Calu3 (cell line): ENCODE results near the gene CENPQ. TPM values are rescaled to one million over a fixed set of nuclear protein-coding genes. Genes with fewer than 3 reads are reported as not detected.

Source experiments
- Bru-seq: library from RNA; stranded (reverse); fragments of 400-500 nt; gene quantifications from one replicate; lab custom pipeline; 2021; lab: Mats Ljungman, UMichigan
- BruChase-seq, 2 experiments: library from RNA; stranded (reverse); fragments of 400-500 nt; gene quantifications; one replicate each; lab custom pipeline; 2021; lab: Mats Ljungman, UMichigan
- BruUV-seq: library from RNA; stranded (reverse); fragments of 400-500 nt; replicated peaks from 2 replicates; lab custom pipeline; 2021; lab: Mats Ljungman, UMichigan
- CTCF ChIA-PET: fragments of 300-600 bp; sonication (Branson Sonifier 250); formaldehyde crosslinking; loops from one replicate; lab custom pipeline; 2022; ENCODE audit warnings: antibody characterized with exemption; lab: Charles Lee
- DNase-seq: peaks from one replicate; pipeline ENCODE4 v3.0.0; 2022
- H3K27ac Mint-ChIP-seq: one replicate; pipeline ENCODE4 v1.8.0; 2022; ENCODE audit warnings: mixed read lengths; ENCODE audit not compliant: unreplicated experiment
- H3K27me3 Mint-ChIP-seq: one replicate; pipeline ENCODE4 v1.8.0; 2022; ENCODE audit warnings: mixed read lengths; ENCODE audit not compliant: unreplicated experiment
- H3K36me3 Mint-ChIP-seq: one replicate; pipeline ENCODE4 v1.8.0; 2022; ENCODE audit warnings: mild to moderate bottlenecking, moderate library complexity, mixed read lengths; ENCODE audit not compliant: insufficient read depth, unreplicated experiment
- H3K4me1 Mint-ChIP-seq: one replicate; pipeline ENCODE4 v1.8.0; 2022; ENCODE audit warnings: mild to moderate bottlenecking, low read depth, mixed read lengths; ENCODE audit not compliant: unreplicated experiment
- H3K4me3 Mint-ChIP-seq: one replicate; pipeline ENCODE4 v1.8.0; 2022; ENCODE audit warnings: mild to moderate bottlenecking, low read depth, moderate library complexity, mixed read lengths; ENCODE audit not compliant: unreplicated experiment
- H3K9me3 Mint-ChIP-seq: one replicate; pipeline ENCODE4 v1.8.0; 2022; ENCODE audit warnings: low read depth, mixed read lengths; ENCODE audit not compliant: unreplicated experiment
- intact Hi-C: fragments of 100-400 bp; cut with micrococcal nuclease; formaldehyde crosslinking; loops from one replicate; pipeline ENCODE4 v1.10.0; 2022; ENCODE audit not compliant: unreplicated experiment
- long read RNA-seq: library from polyadenylated mRNA; stranded (forward); transcript quantifications from one replicate; pipeline ENCODE4 v2.0.0, GENCODE V29; 2022
- total RNA-seq: library from RNA; stranded (reverse); gene quantifications from 2 replicates; pipeline ENCODE4 v1.2.3, GENCODE V29; 2022
- TF ChIP-seq, protein P1 (sequence below): fragments of 200-600 bp; IDR thresholded peaks from one replicate; pipeline ENCODE4 v1.8.0; 2022; ENCODE audit warnings: antibody characterized with exemption; ENCODE audit not compliant: unreplicated experiment

The CENPQ gene, protein sequence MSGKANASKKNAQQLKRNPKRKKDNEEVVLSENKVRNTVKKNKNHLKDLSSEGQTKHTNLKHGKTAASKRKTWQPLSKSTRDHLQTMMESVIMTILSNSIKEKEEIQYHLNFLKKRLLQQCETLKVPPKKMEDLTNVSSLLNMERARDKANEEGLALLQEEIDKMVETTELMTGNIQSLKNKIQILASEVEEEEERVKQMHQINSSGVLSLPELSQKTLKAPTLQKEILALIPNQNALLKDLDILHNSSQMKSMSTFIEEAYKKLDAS
- 16.4 and 18.8 TPM in 2 replicates for total RNA-seq
- percentile 79 among the genes with signal in this experiment for Bru-seq, nascent RNA
- BruChase-seq, experiment 1, labeled RNA remaining after a 6-hour chase = percentile 67 among the genes with signal in this experiment
- percentile 71 among the genes with signal in this experiment for BruChase-seq, experiment 2, labeled RNA remaining after a 2-hour chase
- long read RNA-seq, transcript CENPQ-201 (9 exons, 1,733 nt) = major isoform, 28 of 40 reads
- long read RNA-seq, partial matches to known transcripts = 0 of 40 reads
- long read RNA-seq, other reads (novel, unspliced or antisense) = 12 of 40 reads

DNA sequence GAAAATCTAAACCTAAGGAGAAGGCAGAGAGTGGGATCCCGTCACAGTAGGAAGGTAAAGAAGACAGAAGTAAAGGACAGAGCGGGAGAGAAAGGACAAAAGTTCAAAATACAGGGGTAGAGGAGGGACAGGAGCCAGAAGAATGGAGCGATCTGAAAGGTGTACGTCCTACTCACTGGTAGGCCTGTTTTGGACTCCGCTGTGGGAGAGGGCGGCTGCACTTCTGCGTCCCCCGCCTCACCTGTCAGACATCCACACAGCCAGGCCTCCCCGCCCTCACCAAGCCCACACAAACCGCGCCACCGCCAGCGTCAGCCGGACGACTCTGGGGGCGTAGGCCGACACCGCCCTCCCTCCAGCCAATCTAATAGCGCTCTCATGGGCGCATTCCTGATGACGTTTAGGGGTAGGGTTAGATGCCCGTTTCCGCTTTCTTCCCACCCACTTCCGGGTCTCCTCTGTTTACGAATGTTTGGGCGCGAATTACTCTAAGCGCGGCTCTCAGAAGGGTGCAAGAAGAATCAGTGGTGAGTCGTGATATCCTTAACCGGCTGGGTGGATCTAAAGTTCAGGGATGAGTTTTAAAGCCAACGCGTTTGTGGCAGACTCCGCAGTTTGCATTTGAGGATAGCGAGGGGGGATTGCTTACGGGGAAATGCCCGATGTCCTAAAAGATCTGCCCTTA is at the start of gene CENPQ, which contains the start of gene MMUT:
TSS of gene CENPQ (plus strand) at position 444 of the 685 bp plus-strand sequence. CDS start 6,807 bp downstream, outside the sequence.
TSS of gene MMUT (minus strand) at position 327 of the 685 bp plus-strand sequence. CDS start 3,787 bp downstream, outside the sequence.
- H3K36me3 Mint-ChIP-seq = peaks cover 27% of the 10 kb centered on the region
- no peaks in the 10 kb centered on the region for H3K27me3 Mint-ChIP-seq
- TF ChIP-seq, protein P1, sequence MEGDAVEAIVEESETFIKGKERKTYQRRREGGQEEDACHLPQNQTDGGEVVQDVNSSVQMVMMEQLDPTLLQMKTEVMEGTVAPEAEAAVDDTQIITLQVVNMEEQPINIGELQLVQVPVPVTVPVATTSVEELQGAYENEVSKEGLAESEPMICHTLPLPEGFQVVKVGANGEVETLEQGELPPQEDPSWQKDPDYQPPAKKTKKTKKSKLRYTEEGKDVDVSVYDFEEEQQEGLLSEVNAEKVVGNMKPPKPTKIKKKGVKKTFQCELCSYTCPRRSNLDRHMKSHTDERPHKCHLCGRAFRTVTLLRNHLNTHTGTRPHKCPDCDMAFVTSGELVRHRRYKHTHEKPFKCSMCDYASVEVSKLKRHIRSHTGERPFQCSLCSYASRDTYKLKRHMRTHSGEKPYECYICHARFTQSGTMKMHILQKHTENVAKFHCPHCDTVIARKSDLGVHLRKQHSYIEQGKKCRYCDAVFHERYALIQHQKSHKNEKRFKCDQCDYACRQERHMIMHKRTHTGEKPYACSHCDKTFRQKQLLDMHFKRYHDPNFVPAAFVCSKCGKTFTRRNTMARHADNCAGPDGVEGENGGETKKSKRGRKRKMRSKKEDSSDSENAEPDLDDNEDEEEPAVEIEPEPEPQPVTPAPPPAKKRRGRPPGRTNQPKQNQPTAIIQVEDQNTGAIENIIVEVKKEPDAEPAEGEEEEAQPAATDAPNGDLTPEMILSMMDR = no peak
- peaks cover 2% of the 10 kb centered on the region for H3K9me3 Mint-ChIP-seq
- DNase-seq = peak; percentile 94
- H3K4me1 Mint-ChIP-seq = peaks cover 27% of the 10 kb centered on the region
- H3K4me3 Mint-ChIP-seq = peak within 1 kb of the TSS; percentile 89
- CTCF ChIA-PET = interaction anchor here (0.5 kb wide), 1 partner anchor 1508 kb away, joined by 5 read pairs; no protein-coding TSS in a partner anchor
- no TSS peak for BruUV-seq
- intact Hi-C loops = loop anchor here (5.0 kb wide), 1 partner anchor 144 kb away; no protein-coding TSS in a partner anchor
- peak within 1 kb of the TSS; percentile 92 for H3K27ac Mint-ChIP-seq

DNA sequence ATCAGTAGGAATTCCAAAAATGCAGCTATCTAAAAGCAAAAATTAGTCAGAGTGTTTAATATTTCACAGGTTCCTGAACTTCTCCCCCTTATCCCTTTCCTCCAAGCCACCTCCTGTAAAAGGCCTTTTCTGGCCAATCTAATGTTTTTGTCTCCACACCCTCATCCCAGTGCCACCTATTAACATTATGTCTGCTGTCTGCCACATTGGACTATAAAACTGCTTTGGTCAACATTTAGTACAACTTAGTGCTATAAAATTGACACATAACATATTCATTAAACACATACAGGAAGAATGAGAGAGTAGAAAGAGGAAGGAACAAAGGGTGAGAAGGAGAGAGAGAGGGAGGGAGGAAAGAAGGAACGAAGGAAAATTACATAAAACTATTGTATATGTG is 47.8 kb upstream of the CENPQ start:
- Mint-ChIP-seq H3K27me3 (no peaks in the 10 kb centered on the region), H3K4me1 (peaks cover 25% of the 10 kb centered on the region), H3K9me3 (no peaks in the 10 kb centered on the region), H3K4me3 (no peak overlapping the region), H3K36me3 (no peaks in the 10 kb centered on the region), H3K27ac (no peak overlapping the region)
- CTCF ChIA-PET = no interaction called here
- intact Hi-C loops = loop anchor here (10.0 kb wide), 1 partner anchor 221 kb away; no protein-coding TSS in a partner anchor
- no TSS peak for BruUV-seq
- no peak for DNase-seq
- TF ChIP-seq, protein P1 = no peak

DNA sequence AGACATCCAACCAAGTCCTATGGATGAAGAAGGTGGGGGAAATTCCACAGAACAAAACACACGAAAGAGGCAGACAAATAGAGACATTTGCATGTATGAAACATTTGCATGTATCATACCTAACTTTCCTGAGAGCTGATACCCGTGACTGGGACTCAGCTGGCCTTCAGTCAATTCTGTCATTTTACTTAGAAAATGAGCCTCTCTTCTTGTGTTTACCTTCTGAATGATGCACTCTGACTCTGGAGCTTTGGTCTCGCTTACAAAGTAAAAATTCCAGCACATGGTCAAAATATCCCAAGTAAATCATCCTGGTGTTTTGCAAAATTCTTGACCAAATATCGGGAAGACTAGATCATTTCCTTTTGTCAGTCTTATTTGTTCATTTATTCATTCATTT is 47.0 kb upstream of the CENPQ start:
- H3K36me3 Mint-ChIP-seq = no peaks in the 10 kb centered on the region
- H3K9me3 Mint-ChIP-seq = no peaks in the 10 kb centered on the region
- no TSS peak for BruUV-seq
- CTCF ChIA-PET = no interaction called here
- H3K27me3 Mint-ChIP-seq = no peaks in the 10 kb centered on the region
- intact Hi-C loops = loop anchor here (10.0 kb wide), 1 partner anchor 221 kb away; no protein-coding TSS in a partner anchor
- DNase-seq = no peak
- peaks cover 25% of the 10 kb centered on the region for H3K4me1 Mint-ChIP-seq
- TF ChIP-seq, protein P1 = no peak
- no peak overlapping the region for H3K27ac Mint-ChIP-seq
- H3K4me3 Mint-ChIP-seq = no peak overlapping the region

DNA sequence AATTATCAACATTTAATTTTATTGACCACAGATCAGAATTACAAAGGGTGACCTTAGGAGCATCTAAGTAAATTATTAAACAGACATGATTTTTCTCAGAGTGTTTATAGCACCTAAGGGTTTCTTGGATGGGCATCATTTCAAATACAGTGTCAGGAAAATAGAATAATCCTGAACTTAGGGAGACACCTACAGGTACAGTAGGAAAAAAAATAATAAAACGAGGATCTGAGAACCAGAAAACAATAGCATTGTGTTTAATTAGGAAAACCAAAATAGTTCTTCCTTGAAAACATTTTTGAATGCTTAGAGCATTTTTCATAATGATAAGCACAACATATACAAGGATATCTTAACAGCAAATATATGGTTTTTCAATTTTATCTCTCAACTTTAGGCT is 39.4 kb upstream of the CENPQ start:
- Mint-ChIP-seq H3K36me3 (no peaks in the 10 kb centered on the region), H3K4me1 (no peaks in the 10 kb centered on the region), H3K9me3 (no peaks in the 10 kb centered on the region), H3K27ac (no peak overlapping the region), H3K27me3 (no peaks in the 10 kb centered on the region), H3K4me3 (no peak overlapping the region)
- BruUV-seq = no TSS peak
- TF ChIP-seq, protein P1 = peak; percentile 34
- DNase-seq = no peak
- intact Hi-C loops = loop anchor here (2.0 to 5.0 kb wide), 3 partner anchors 657 to 1635 kb away; no protein-coding TSS in a partner anchor
- CTCF ChIA-PET = interaction anchor here (1.0 to 1.9 kb wide), 2 partner anchors 14 to 1636 kb away, joined by 3 to 6 read pairs; no protein-coding TSS in a partner anchor
